SK-N-SH treated with all-trans-retinoic acid at 6 μM for 48 hours (cell line): Measurements from ENCODE around the gene RNF121.

Source experiments
- ATAC-seq: fragments of 200-7000 bp; cut with Tn5 transposase; 3 replicates; pipeline ENCODE4 v1.9.1; 2020; ENCODE audit warnings: mild to moderate bottlenecking, moderate library complexity
- ARNTL ChIP-seq: fragments of 450-650 bp; formaldehyde crosslinking; IDR thresholded peaks from 2 replicates; pipeline ENCODE4 v1.5.0; 2020; ENCODE audit warnings: low read depth, mild to moderate bottlenecking, moderate library complexity, borderline replicate concordance
- BACH2 ChIP-seq: fragments of 250-450 bp; sonication (Bioruptor Pico); IDR thresholded peaks from 2 replicates; pipeline ENCODE4 v1.9.0; 2021; ENCODE audit warnings: mild to moderate bottlenecking, borderline replicate concordance
- CREB5 ChIP-seq: fragments of 250-450 bp; sonication (Bioruptor Pico); IDR thresholded peaks from 2 replicates; pipeline ENCODE4 v1.5.1; 2020; ENCODE audit warnings: low read depth, mild to moderate bottlenecking, moderate library complexity
- CSDC2 ChIP-seq: fragments of 250-450 bp; sonication (Bioruptor Pico); IDR thresholded peaks from 2 replicates; pipeline ENCODE4 v1.5.0; 2020; ENCODE audit warnings: mild to moderate bottlenecking, moderate library complexity
- CSRNP3 ChIP-seq: fragments of 250-450 bp; sonication (Bioruptor Pico); IDR thresholded peaks from 2 replicates; pipeline ENCODE4 v1.5.1; 2021; ENCODE audit warnings: mild to moderate bottlenecking, moderate library complexity
- GLIS3 ChIP-seq: fragments of 250-450 bp; sonication (Bioruptor Pico); IDR thresholded peaks from 2 replicates; pipeline ENCODE4 v1.5.0; 2020; ENCODE audit warnings: mild to moderate bottlenecking, moderate library complexity
- ISL1 ChIP-seq: fragments of 250-450 bp; sonication (Bioruptor Pico); IDR thresholded peaks from 2 replicates; pipeline ENCODE4 v2.1.2; 2022; ENCODE audit warnings: mild to moderate bottlenecking, moderate library complexity
- OSR1 ChIP-seq: fragments of 250-450 bp; sonication (Bioruptor Pico); IDR thresholded peaks from 2 replicates; pipeline ENCODE4 v1.8.0; 2022; ENCODE audit warnings: moderate library complexity, mild to moderate bottlenecking, inconsistent platforms
- PATZ1 ChIP-seq: fragments of 250-450 bp; sonication (Bioruptor Pico); IDR thresholded peaks from 2 replicates; pipeline ENCODE4 v1.8.0; 2020; ENCODE audit warnings: mild to moderate bottlenecking, moderate library complexity, borderline replicate concordance
- POU6F1 ChIP-seq: fragments of 250-450 bp; sonication (Bioruptor Pico); IDR thresholded peaks from 2 replicates; pipeline ENCODE4 v1.8.0; 2021; ENCODE audit warnings: low read depth, mild to moderate bottlenecking, moderate library complexity, borderline replicate concordance
- PPARA ChIP-seq: fragments of 250-450 bp; sonication (Bioruptor Pico); IDR thresholded peaks from 2 replicates; pipeline ENCODE4 v1.5.0; 2020; ENCODE audit warnings: mild to moderate bottlenecking, borderline replicate concordance
- SNAI2 ChIP-seq: fragments of 250-450 bp; sonication (Bioruptor Pico); IDR thresholded peaks from 2 replicates; pipeline ENCODE4 v1.5.0; 2020; ENCODE audit warnings: mild to moderate bottlenecking, moderate library complexity
- TCF4 ChIP-seq: fragments of 250-450 bp; sonication (Bioruptor Pico); IDR thresholded peaks from 2 replicates; pipeline ENCODE4 v1.8.0; 2021; ENCODE audit warnings: mild to moderate bottlenecking, moderate library complexity, borderline replicate concordance
- TOX ChIP-seq: fragments of 250-450 bp; sonication (Bioruptor Pico); IDR thresholded peaks from 2 replicates; pipeline ENCODE4 v1.8.0; 2021; ENCODE audit warnings: mild to moderate bottlenecking, moderate library complexity, borderline replicate concordance
- ZC3H10 ChIP-seq: fragments of 250-450 bp; sonication (Bioruptor Pico); IDR thresholded peaks from 2 replicates; pipeline ENCODE4 v1.5.1; 2021; ENCODE audit warnings: mild to moderate bottlenecking, moderate library complexity
- ZFP3 ChIP-seq: fragments of 250-450 bp; sonication (Bioruptor Pico); IDR thresholded peaks from 2 replicates; pipeline ENCODE4 v1.5.0; 2020; ENCODE audit warnings: mild to moderate bottlenecking, moderate library complexity
- ZFP30 ChIP-seq: fragments of 450-650 bp; formaldehyde crosslinking; IDR thresholded peaks from 2 replicates; pipeline ENCODE4 v1.5.0; 2022; ENCODE audit warnings: mild to moderate bottlenecking, moderate library complexity
- ZNF565 ChIP-seq: fragments of 450-650 bp; formaldehyde crosslinking; conservative IDR thresholded peaks from 2 replicates; pipeline ENCODE4 v1.5.0; 2020; ENCODE audit warnings: low read depth, mild to moderate bottlenecking, moderate library complexity
- ZNF8 ChIP-seq: fragments of 450-650 bp; formaldehyde crosslinking; IDR thresholded peaks from 2 replicates; pipeline ENCODE4 v1.5.0; 2020; ENCODE audit warnings: mild to moderate bottlenecking, moderate library complexity

Gene RNF121

GRCh38 chr11:71991494-71991893 is 62.6 kb downstream of the RNF121 start:
- ATAC-seq: no peak
- TF ChIP-seq ZC3H10 (CRISPR knock-in tag) (no peak), ZNF565 (CRISPR knock-in tag) (no peak)

- TF ChIP-seq ARNTL (CRISPR knock-in tag): no peak
- TF ChIP-seq ZNF565 (CRISPR knock-in tag): no peak
- no peak for TF ChIP-seq ZFP3 (CRISPR knock-in tag)
- TF ChIP-seq POU6F1 (CRISPR knock-in tag): no peak
- TF ChIP-seq ZNF8: no peak
- no peak for TF ChIP-seq OSR1
- TF ChIP-seq SNAI2 (CRISPR knock-in tag): no peak
- no peak for TF ChIP-seq CSDC2
- TF ChIP-seq ZFP30 (CRISPR knock-in tag): no peak
- no peak for TF ChIP-seq TCF4 (CRISPR knock-in tag)
- TF ChIP-seq ISL1 (CRISPR knock-in tag): no peak
- no peak for TF ChIP-seq BACH2
- no peak for TF ChIP-seq PATZ1 (CRISPR knock-in tag)
- TF ChIP-seq TOX (CRISPR knock-in tag): no peak
- TF ChIP-seq CREB5 (CRISPR knock-in tag): no peak
- TF ChIP-seq PPARA (CRISPR knock-in tag): no peak
- TF ChIP-seq CSRNP3 (CRISPR knock-in tag): no peak
- no peak for TF ChIP-seq GLIS3 (CRISPR knock-in tag)
- no peak for ATAC-seq
These were observed 63.4 kb downstream of the RNF121 start for GRCh38 chr11:71992136-71992730.

- no peak for ATAC-seq
- no peak for TF ChIP-seq PPARA (CRISPR knock-in tag)
These were observed 65.9 kb downstream of the RNF121 start for GRCh38 chr11:71994786-71995185.

- TF ChIP-seq CSDC2: no peak
- TF ChIP-seq PPARA (CRISPR knock-in tag): no peak
- TF ChIP-seq TOX (CRISPR knock-in tag): no peak
- no peak for TF ChIP-seq BACH2
- ATAC-seq: no peak
These were observed 67.0 kb downstream of the RNF121 start for GRCh38 chr11:71995726-71996291.

- TF ChIP-seq PATZ1 (CRISPR knock-in tag): no peak
- no peak for ATAC-seq
These were observed 67.7 kb downstream of the RNF121 start for GRCh38 chr11:71996517-71996916.
